ENCODE data around the gene GINS1.
"Not testable (repeated sequence)": the region's sequence is repeated elsewhere in the genome, so short reads cannot be mapped to it uniquely, and the experiment has no call there.

DNA sequence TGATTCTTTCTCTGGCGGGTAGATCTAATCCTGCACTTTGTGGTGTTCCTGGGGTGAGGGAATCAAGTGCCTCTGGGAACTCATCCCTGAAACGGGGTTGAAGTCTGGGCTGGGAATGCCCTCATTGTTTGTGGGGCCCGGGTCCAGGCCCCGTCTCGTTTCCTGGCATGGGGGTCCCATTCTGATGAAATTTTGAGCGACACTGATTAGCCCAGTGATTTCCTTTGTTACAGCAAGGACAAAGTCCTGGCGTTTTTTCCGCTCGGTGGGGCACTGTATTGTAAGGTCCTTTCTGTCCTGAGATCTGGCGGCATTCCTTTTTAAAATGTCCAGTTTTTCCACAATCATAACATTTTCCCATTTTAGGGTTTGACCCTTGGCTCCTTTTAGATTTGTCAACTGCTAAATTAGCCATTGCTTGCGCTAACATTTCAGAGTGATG, 7.2 kb upstream of the GINS1 start:
- TF ChIP-seq YY1 (IDR thresholded peaks at IDR 0.05; ENCODE audit: insufficient read depth, insufficient read length); ZNF274 (IDR thresholded peaks at IDR 0.05; ENCODE audit: low read depth, low read length); SUZ12 (IDR thresholded peaks at IDR 0.05; ENCODE audit: extremely low read depth, insufficient read depth, insufficient read length): not testable (repeated sequence)
